SJSA1 (cell line): ENCODE data around the gene ZIK1. TPM values are rescaled to one million over a fixed set of nuclear protein-coding genes. Genes with fewer than 3 reads are reported as not detected.

Experiments used
- DNase-seq, 2 experiments: peaks; one replicate each; pipeline ENCODE4 v3.0.0-alpha.2; 2015 to 2020; ENCODE audit warnings: low spot score in 2 of 2, low read depth in 1 of 2
- H3K27ac ChIP-seq: fragments of 250-450 bp; sonication (Bioruptor Pico); 2 replicates; pipeline ENCODE4 v1.5.1; 2020; ENCODE audit warnings: mild to moderate bottlenecking, moderate library complexity
- H3K27me3 ChIP-seq: fragments of 250-450 bp; sonication (Bioruptor Pico); replicated peaks from 2 replicates; pipeline ENCODE4 v1.5.1; 2020; ENCODE audit warnings: mild to moderate bottlenecking, moderate library complexity
- H3K36me3 ChIP-seq: fragments of 250-450 bp; sonication (Bioruptor Pico); 2 replicates; pipeline ENCODE4 v1.5.1; 2020; ENCODE audit warnings: mild to moderate bottlenecking
- H3K4me1 ChIP-seq: fragments of 250-450 bp; sonication (Bioruptor Pico); replicated peaks from 2 replicates; pipeline ENCODE4 v1.6.1; 2021; ENCODE audit warnings: mild to moderate bottlenecking
- H3K4me3 ChIP-seq: fragments of 250-450 bp; sonication (Bioruptor Pico); 2 replicates; pipeline ENCODE4 v1.5.1; 2020; ENCODE audit warnings: mild to moderate bottlenecking
- H3K9me3 ChIP-seq: fragments of 250-450 bp; sonication (Bioruptor Pico); replicated peaks from 2 replicates; pipeline ENCODE4 v1.5.1; 2020; ENCODE audit warnings: mild to moderate bottlenecking
- total RNA-seq: library from RNA; depleted of rRNA; stranded (reverse); fragments of >200 nt; shearing (Covaris generic); gene quantifications from 2 replicates; pipeline ENCODE4 v1.2.3, GENCODE V29; 2014; rRNA removed

ZIK1 gene
- total RNA-seq, 1 experiment from 2014 or later, result 18.0 TPM

DNA sequence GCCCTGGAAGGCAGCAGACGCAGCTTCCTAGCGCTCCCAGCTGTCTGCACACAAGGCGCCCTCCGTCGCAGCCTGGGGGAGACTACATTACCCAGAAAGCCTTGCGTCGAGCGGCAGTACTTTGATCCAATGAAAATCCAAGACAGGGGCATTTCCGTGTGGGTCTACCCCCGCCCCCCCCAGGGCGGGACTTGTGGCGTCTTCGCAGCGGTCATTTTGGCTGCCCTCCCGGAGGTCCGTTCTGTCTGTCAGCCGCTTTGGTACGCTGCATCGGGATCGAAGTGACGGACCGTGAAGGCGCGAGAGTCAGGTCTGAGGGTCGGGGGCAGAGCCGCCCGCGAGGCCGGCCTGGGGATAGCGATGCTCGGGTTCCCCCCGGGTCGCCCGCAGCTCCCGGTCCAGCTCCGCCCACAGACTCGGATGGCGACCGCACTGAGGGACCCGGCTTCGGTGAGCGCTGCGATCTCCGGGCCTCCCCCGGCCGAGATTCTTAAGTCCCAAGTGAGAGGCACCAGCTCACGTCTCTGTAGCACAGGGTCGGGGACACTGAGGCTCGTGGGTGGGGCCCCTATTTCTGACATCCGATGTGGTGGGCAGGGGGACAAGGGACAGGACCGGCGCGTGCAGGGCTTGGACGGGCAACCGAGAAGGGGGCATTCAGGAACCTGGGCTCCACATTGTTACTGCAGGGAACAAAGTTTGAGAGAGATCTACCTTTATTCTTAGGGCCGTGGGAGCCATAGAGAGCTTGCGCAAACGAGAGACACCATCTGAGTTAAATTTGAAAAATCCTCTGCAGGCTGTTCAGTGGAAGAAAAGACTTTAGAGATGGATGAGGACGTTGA, 49.3 kb downstream of the ZIK1 start, which contains the start of gene ZNF211:
ZNF211 (plus strand) TSS at position 182 of the 845 bp plus-strand sequence; CDS start at position 361, 179 bp downstream.
- no peaks in the 10 kb centered on the region for H3K27me3 ChIP-seq
- peak within 1 kb of the TSS; percentile 84 for H3K4me3 ChIP-seq
- DNase-seq, result peak; percentile 91
- peaks cover 10% of the 10 kb centered on the region for H3K9me3 ChIP-seq
- no peak within 1 kb of the TSS for H3K27ac ChIP-seq
- peaks cover 51% of the 10 kb centered on the region for H3K36me3 ChIP-seq
- 0 out of 2 replicates have a peak, but pooled peaks cover 6% of the 10 kb centered on the region for H3K4me1 ChIP-seq

GRCh38 chr19:57633832-57634131, 49.8 kb downstream of the ZIK1 start:
- Histone ChIP-seq H3K4me1 (0 out of 2 replicates have a peak, but pooled peaks cover 6% of the 10 kb centered on the region), H3K4me3 (peak overlapping the region; percentile 84), H3K27ac (no peak overlapping the region), H3K36me3 (peaks cover 56% of the 10 kb centered on the region), H3K27me3 (no peaks in the 10 kb centered on the region), H3K9me3 (peaks cover 15% of the 10 kb centered on the region)
- DNase-seq, result no peak

GRCh38 chr19:57637379-57637778, 53.4 kb downstream of the ZIK1 start:
- Histone ChIP-seq H3K36me3 (peaks cover 80% of the 10 kb centered on the region), H3K27me3 (no peaks in the 10 kb centered on the region)

DNA sequence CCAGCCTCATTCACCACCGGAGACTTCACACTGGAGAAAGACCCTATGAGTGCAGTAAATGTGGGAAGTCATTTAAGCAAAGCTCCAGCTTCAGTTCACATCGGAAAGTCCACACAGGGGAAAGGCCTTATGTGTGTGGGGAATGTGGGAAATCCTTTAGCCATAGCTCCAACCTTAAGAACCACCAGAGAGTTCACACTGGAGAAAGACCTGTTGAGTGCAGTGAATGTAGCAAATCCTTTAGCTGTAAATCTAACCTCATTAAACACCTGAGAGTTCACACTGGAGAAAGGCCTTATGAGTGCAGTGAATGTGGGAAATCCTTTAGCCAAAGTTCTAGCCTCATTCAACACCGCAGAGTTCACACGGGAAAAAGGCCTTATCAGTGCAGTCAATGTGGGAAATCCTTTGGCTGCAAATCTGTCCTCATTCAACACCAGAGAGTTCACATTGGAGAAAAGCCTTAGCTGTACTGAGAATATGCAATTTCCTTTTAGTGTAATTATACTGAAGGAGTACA, 57.8 kb downstream of the ZIK1 start:
- Histone ChIP-seq H3K4me3 (no peak overlapping the region), H3K9me3 (peaks cover 43% of the 10 kb centered on the region), H3K27me3 (no peaks in the 10 kb centered on the region), H3K27ac (no peak overlapping the region), H3K4me1 (no peaks in the 10 kb centered on the region), H3K36me3 (peaks cover 62% of the 10 kb centered on the region)
- DNase-seq, result no peak

More at GRCh38 chr19:57637379-57637778, 53.4 kb downstream of the ZIK1 start:
- H3K9me3 ChIP-seq, result peaks cover 42% of the 10 kb centered on the region
- DNase-seq, result no peak
- no peak overlapping the region for H3K4me3 ChIP-seq
- no peak overlapping the region for H3K27ac ChIP-seq
- H3K4me1 ChIP-seq, result 0 out of 2 replicates have a peak, but pooled peaks cover 6% of the 10 kb centered on the region

- H3K4me1 ChIP-seq, result no peaks in the 10 kb centered on the region
- H3K4me3 ChIP-seq, result no peak overlapping the region
- H3K36me3 ChIP-seq, result peaks cover 56% of the 10 kb centered on the region
- H3K27me3 ChIP-seq, result no peaks in the 10 kb centered on the region
- peaks cover 40% of the 10 kb centered on the region for H3K9me3 ChIP-seq
- H3K27ac ChIP-seq, result no peak overlapping the region
- no peak for DNase-seq
Observed at GRCh38 chr19:57642396-57643046, 58.6 kb downstream of the ZIK1 start.

Other genes starting within 250 kb of the ZIK1 start
- gene ZNF304, start 232.9 kb upstream of the ZIK1 start, total RNA-seq, result 11.1 and 11.4 TPM in 2 replicates
- 13.4 and 20.8 TPM in 2 replicates for gene TRAPPC2B, start 220.6 kb upstream of the ZIK1 start, total RNA-seq
- gene ZNF547, start 220.6 kb upstream of the ZIK1 start, total RNA-seq, result 1.6 and 4.1 TPM in 2 replicates
- 16.4 and 31.8 TPM in 2 replicates for gene ZNF548, start 194.3 kb upstream of the ZIK1 start, total RNA-seq
- 7.4 and 10.4 TPM in 2 replicates for gene ZNF17, start 173.0 kb upstream of the ZIK1 start, total RNA-seq
- gene ZNF749, start 148.8 kb upstream of the ZIK1 start, total RNA-seq, result 6.1 and 8.2 TPM in 2 replicates
- gene VN1R1, start 127.0 kb upstream of the ZIK1 start, total RNA-seq, result 0.03 TPM in 1 of 2 replicates, not detected in the other
- 4.1 and 7.5 TPM in 2 replicates for gene ZNF772, start 106.6 kb upstream of the ZIK1 start, total RNA-seq
- gene ZNF419, start 96.4 kb upstream of the ZIK1 start, total RNA-seq, result 8.8 and 9.9 TPM in 2 replicates
- gene ZNF773, start 84.2 kb upstream of the ZIK1 start, total RNA-seq, result 8.7 and 13.1 TPM in 2 replicates
- gene ZNF549, start 56.8 kb upstream of the ZIK1 start, total RNA-seq, result 3.9 and 4.3 TPM in 2 replicates
- 6.6 and 6.8 TPM in 2 replicates for gene ZNF550, start 24.3 kb upstream of the ZIK1 start, total RNA-seq
- 3.6 and 6.1 TPM in 2 replicates for gene ZNF416, start 5.2 kb upstream of the ZIK1 start, total RNA-seq
- gene ZNF530, start 15.7 kb downstream of the ZIK1 start, total RNA-seq, result 12.6 and 21.4 TPM in 2 replicates
- gene ZNF134, start 30.1 kb downstream of the ZIK1 start, total RNA-seq, result 25.0 and 26.3 TPM in 2 replicates
- 9.7 and 18.5 TPM in 2 replicates for gene ZNF211, start 49.0 kb downstream of the ZIK1 start, total RNA-seq
- not detected in 2 replicates for gene ZSCAN4, start 84.8 kb downstream of the ZIK1 start, total RNA-seq
- gene ZNF551, start 97.8 kb downstream of the ZIK1 start, total RNA-seq, result 6.3 and 12.2 TPM in 2 replicates
- gene ZNF154, start 125.1 kb downstream of the ZIK1 start, total RNA-seq, result 0.91 and 0.92 TPM in 2 replicates
- gene ZNF671, start 143.5 kb downstream of the ZIK1 start, total RNA-seq, result 2.0 and 4.8 TPM in 2 replicates
- 5.7 and 13.0 TPM in 2 replicates for gene ZNF776, start 162.7 kb downstream of the ZIK1 start, total RNA-seq
- 10.7 and 18.2 TPM in 2 replicates for gene ZNF586, start 185.5 kb downstream of the ZIK1 start, total RNA-seq
- 3.3 and 3.5 TPM in 2 replicates for gene ZNF552, start 230.8 kb downstream of the ZIK1 start, total RNA-seq
- gene ZNF587B, start 246.2 kb downstream of the ZIK1 start, total RNA-seq, result 11.4 and 13.6 TPM in 2 replicates